ENCODE data around the gene RFXAP.
"Not testable (repeated sequence)": the region's sequence is repeated elsewhere in the genome, so short reads cannot be mapped to it uniquely, and the experiment has no call there.

The RFXAP gene

GRCh38 chr13:36818804-36819738 lies at the start of gene RFXAP:
RFXAP (plus strand) TSS chr13:36819222; CDS start chr13:36819358, 136 bp downstream.
- DNase-seq (ENCODE audit: low read depth in 1 of 2, low spot score in 1 of 2): peak; percentile 78 to 84

GRCh38 chr13:36769545-36769944 lies 49.5 kb upstream of the RFXAP start:
- DNase-seq (ENCODE audit: low read depth in 1 of 2, low spot score in 1 of 2): no peak

GRCh38 chr13:36770741-36771140 lies 48.3 kb upstream of the RFXAP start:
- DNase-seq (ENCODE audit: low read depth in 1 of 2, low spot score in 1 of 2): no peak

- no peak for DNase-seq (ENCODE audit: low read depth in 1 of 2, low spot score in 1 of 2)
Measured at GRCh38 chr13:36772853-36773252, 46.2 kb upstream of the RFXAP start.

GRCh38 chr13:36774931-36775330 lies 44.1 kb upstream of the RFXAP start:
- no peak for DNase-seq (ENCODE audit: low read depth in 1 of 2, low spot score in 1 of 2)

GRCh38 chr13:36776175-36776574 lies 42.8 kb upstream of the RFXAP start:
- DNase-seq (ENCODE audit: low read depth in 1 of 2, low spot score in 1 of 2): no peak

GRCh38 chr13:36778083-36778671 lies 40.8 kb upstream of the RFXAP start:
- no peak for DNase-seq (ENCODE audit: low read depth in 1 of 2, low spot score in 1 of 2)

- no peak for DNase-seq (ENCODE audit: low read depth in 1 of 2, low spot score in 1 of 2)
Measured at GRCh38 chr13:36783890-36784289, 35.1 kb upstream of the RFXAP start.

- DNase-seq (ENCODE audit: low read depth in 1 of 2, low spot score in 1 of 2): not testable (repeated sequence)
Measured at GRCh38 chr13:36786175-36786574, 32.8 kb upstream of the RFXAP start.

GRCh38 chr13:36787181-36787580 lies 31.8 kb upstream of the RFXAP start:
- DNase-seq (ENCODE audit: low read depth in 1 of 2, low spot score in 1 of 2): no peak

- no peak for DNase-seq (ENCODE audit: low read depth in 1 of 2, low spot score in 1 of 2)
Measured at GRCh38 chr13:36788276-36788675, 30.7 kb upstream of the RFXAP start.

- DNase-seq (ENCODE audit: low read depth in 1 of 2, low spot score in 1 of 2): no peak
Measured at GRCh38 chr13:36789061-36789460, 30.0 kb upstream of the RFXAP start.

GRCh38 chr13:36789730-36790129 lies 29.3 kb upstream of the RFXAP start:
- DNase-seq (ENCODE audit: low read depth in 1 of 2, low spot score in 1 of 2): no peak

- DNase-seq (ENCODE audit: low read depth in 1 of 2, low spot score in 1 of 2): no peak
Measured at GRCh38 chr13:36794706-36795105, 24.3 kb upstream of the RFXAP start.

- no peak for DNase-seq (ENCODE audit: low read depth in 1 of 2, low spot score in 1 of 2)
Measured at GRCh38 chr13:36795463-36795862, 23.6 kb upstream of the RFXAP start.

- DNase-seq (ENCODE audit: low read depth in 1 of 2, low spot score in 1 of 2): no peak
Measured at GRCh38 chr13:36796052-36796451, 23.0 kb upstream of the RFXAP start.

GRCh38 chr13:36801035-36801434 lies 18.0 kb upstream of the RFXAP start:
- DNase-seq (ENCODE audit: low read depth in 1 of 2, low spot score in 1 of 2): no peak

GRCh38 chr13:36804588-36804987 lies 14.4 kb upstream of the RFXAP start:
- DNase-seq (ENCODE audit: low read depth in 1 of 2, low spot score in 1 of 2): no peak

- DNase-seq (ENCODE audit: low read depth in 1 of 2, low spot score in 1 of 2): no peak
Measured at GRCh38 chr13:36806102-36806501, 12.9 kb upstream of the RFXAP start.

- DNase-seq (ENCODE audit: low read depth in 1 of 2, low spot score in 1 of 2): no peak
Measured at GRCh38 chr13:36807616-36808015, 11.4 kb upstream of the RFXAP start.

- no peak for DNase-seq (ENCODE audit: low read depth in 1 of 2, low spot score in 1 of 2)
Measured at GRCh38 chr13:36813225-36813624, 5.8 kb upstream of the RFXAP start.

- no peak for DNase-seq (ENCODE audit: low read depth in 1 of 2, low spot score in 1 of 2)
Measured at GRCh38 chr13:36814465-36814864, 4.6 kb upstream of the RFXAP start.

All from activated CD4-positive, alpha-beta T cell treated with anti-CD3 and anti-CD28 coated beads, Interleukin-2, amount 50 U/mL, for 24 hours (primary cell).